ENCODE data around the gene RWDD3.

The RWDD3 gene

GRCh38 chr1:95282518-95282895 is 48.5 kb downstream of the RWDD3 start:
- no peak for DNase-seq (ENCODE audit: low spot score)

DNA sequence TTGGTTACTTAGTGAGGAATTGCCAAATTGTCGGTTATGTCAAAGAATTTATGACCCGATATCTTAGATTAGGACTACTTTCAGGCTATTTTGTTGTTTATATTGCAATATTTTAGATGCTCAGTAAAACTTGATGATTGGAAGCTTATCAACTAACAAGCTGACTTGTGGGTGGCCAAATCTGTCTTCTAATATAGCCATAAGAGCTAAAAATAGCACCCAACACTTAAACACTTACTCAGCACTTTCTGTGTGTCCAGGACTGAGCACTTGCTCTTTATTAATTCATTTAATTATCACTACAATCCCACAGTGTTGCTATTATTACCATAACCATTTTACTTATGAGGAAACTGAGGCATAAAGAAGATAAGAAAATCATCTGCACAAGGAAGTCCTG is 50.4 kb downstream of the RWDD3 start:
- no peak for DNase-seq (ENCODE audit: low spot score)

DNA sequence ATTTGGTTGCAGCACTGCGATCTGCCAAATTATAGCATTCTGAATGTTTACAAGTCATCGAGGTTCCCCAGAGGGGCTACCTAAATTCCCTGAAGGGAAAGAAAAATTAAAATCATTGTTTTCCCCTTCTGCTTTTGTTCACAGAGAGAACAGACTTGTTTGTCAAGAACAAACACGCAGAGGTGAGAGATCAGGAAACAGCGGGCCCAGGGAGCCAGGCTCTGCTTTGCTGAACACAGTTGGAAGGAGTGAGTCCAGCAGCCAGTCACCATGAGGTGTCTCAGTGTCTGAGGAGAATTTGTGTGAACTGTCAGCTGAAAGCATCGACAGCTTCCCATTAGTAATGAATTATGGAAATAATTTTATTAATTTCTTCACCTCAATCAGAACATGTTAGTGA is 52.5 kb downstream of the RWDD3 start:
- DNase-seq (ENCODE audit: low spot score) = no peak

- no peak for DNase-seq (ENCODE audit: low spot score)
These were observed 53.1 kb downstream of the RWDD3 start for GRCh38 chr1:95287081-95287480.

- no peak for DNase-seq (ENCODE audit: low spot score)
These were observed 53.8 kb downstream of the RWDD3 start for GRCh38 chr1:95287825-95288224.

Measured in D341Med (cell line).